CD1c-positive myeloid dendritic cell (primary cell): Measurements from ENCODE around the gene RPTOR.

Source experiments
- DNase-seq: peaks from one replicate; pipeline ENCODE4 v3.0.0-alpha.2; 2016; ENCODE audit errors: extremely low spot score

RPTOR gene

DNA sequence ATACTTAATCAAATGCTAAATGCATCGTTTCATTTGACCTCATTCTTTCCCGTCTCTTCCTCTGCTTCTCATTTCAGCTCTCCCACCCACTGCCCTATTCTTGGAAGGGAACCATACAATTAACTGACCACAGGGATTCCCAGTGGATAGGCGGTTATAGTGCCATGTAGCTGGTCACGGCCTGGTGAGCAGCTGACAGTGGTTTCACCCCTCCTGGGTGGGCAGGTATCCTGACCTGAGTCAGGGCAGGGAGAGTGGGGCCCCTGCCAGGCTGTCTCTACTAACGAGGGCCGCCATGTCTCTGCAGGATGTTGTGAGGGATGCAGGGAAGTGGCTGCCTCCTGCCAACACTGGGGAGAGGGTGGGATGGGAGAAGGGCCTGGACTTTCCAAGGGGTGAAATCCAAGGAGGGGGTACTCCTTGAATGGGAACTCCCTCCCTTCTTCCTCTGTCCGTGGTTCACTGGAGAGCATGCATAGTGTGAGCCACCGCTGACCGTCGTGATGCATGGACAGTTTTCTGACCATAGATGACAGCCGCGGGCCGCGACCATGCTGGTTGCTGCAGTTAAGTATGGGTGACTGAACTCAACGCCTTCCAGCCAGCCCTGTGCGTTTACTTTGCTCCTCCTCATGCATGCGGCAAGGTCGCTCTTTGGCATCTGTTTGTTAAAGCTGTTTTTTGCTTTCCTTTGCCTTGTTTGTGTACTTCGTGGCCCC, 95.9 kb downstream of the RPTOR start:
- no peak for DNase-seq

- no peak for DNase-seq
Observed at GRCh38 chr17:80643326-80644099, 98.9 kb downstream of the RPTOR start.

DNA sequence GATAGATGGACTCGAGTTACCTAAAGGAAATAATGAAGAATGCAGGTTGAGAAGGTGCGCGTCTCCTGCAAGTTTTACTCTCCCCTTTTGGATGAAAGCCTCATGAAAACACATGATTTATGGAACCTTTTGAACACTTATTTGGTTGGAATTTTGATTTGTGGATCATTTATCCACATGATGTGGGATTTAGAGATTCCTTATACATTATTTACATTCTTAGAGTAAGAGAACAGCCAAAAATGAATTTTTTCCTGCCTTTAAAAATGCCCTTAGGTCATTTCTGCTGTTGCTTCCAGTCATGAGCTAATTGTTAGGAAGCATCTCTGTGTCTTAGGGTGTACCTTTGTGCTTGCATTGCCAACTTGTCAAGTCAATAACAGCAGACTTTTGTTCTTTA, 99.9 kb downstream of the RPTOR start:
- DNase-seq = no peak

- DNase-seq = no peak
Observed at GRCh38 chr17:80645706-80646325, 101.2 kb downstream of the RPTOR start.

GRCh38 chr17:80646328-80646727, 101.7 kb downstream of the RPTOR start:
- no peak for DNase-seq

DNA sequence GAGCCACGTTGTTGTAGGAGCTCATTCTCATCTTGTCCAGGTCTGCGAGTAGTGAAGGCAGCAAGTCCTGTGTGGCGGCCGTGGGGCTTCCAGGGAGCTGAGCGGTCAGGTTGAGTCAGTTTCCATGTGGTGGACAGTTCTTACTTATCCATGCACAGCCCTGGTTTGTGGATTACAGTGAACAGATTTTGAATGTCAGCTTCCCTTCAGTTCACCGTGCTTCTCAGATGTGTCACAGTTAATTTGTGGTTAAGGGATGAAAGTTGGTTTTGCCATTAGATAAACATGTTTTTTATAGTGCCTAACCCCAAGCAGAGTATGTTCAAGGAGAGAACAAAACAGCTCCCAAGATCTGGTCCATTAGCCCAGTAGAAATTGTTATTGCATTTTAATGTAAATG, 103.1 kb downstream of the RPTOR start:
- no peak for DNase-seq

DNA sequence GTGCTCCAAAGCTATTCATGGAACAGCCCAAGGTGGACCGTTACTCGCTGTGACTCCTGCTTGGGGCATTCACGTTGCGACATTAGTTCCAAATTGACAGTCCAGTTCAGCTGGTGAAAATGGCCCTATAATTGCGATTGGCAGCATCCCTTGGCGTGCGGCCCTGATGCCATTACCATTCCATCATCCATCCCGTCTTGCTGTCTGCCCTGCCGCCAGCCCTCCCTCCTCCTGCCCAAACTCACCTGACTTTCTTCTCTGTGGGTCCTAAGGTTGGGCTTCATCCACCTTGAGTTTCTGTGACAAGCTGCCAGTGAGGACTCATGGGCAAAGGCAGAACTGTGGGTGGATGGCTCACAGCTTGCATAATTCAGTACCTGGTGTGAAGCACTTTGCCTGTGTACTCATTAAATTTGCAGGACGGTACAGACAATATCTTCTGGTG, 104.6 kb downstream of the RPTOR start:
- no peak for DNase-seq

DNA sequence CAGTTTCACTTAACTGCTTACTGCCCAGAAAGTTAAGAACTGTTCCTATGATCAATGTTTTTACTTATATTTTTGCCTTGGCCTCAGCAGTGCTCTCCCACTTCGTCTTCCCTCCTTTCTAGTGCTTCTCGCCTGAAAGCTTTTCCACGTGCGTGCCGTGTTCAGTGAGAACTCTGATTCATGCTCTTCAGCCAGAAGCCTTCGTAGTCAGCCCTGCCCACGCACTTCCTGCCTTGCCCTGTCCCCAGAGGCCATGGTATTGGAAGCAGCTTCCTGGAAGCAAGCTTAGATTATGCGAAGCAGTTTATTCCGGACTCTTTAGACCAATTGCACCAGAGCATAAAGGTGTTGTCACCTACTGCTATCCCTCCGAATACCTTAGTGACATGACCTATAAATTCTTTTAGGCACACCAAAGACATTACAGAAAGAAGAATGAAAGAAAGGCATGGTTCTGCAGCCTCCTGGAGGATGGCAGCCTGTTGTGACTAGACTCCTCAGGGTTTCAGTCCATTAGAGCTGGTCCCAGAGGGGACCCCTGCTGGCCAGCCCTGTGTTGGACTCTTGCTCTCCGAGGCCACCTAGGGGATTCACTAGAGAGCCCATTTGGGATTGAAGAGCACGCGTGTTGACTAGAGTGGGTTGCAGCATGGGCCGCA, 105.2 kb downstream of the RPTOR start:
- DNase-seq = peak; percentile 83

DNA sequence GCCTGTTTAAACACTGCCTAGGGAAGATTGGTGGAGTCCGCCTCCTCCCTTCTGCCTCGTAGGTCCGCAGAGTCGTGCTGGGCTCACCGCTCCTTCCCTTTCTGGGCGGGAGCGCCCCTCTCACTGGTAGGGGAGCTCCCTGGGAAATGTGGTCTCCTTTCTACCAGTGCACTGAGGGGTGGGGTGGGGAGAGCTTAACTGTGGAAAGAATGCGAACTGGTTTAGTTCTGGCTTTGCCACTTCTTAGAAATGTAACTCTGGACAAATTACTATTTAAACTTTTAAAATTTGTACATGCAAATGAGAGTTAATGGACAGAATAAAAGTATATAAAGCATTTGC, 105.7 kb downstream of the RPTOR start:
- DNase-seq = no peak

DNA sequence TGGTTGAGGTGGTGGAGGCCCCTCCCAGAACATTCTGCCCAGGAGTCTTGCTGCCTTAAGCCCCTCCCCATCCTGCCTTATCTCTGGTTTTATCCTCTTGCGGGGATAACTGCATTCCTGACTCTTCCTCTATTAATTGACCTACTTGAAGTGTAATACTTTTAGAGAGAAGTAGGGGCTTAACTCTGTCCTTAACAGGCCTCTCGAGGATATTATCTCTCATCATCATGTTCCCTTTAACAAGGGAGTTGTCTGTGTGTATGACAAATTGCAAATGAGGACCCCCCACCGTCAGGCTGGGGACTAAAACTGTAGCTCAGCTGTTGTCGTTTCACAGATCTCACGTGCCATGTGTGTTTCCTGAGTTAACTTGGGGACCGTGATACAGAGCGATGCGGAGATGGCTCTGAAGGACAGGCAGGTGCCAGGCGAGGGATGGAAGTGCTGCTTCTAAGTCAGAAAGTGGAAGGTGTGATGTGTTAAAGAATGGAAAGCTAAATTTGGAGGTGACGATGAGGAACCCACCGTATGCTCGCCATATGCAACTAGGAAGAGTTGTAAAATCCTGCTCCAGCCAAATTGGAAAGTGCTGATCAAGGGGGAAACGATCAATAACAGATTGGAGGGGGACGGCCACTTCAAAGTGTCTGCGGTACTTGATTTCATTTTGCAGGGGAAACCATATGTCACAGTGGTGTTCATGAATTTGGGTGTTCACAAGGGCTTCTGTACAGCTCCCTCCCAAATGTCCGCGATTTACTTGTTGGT, 106.3 kb downstream of the RPTOR start:
- no peak for DNase-seq

DNA sequence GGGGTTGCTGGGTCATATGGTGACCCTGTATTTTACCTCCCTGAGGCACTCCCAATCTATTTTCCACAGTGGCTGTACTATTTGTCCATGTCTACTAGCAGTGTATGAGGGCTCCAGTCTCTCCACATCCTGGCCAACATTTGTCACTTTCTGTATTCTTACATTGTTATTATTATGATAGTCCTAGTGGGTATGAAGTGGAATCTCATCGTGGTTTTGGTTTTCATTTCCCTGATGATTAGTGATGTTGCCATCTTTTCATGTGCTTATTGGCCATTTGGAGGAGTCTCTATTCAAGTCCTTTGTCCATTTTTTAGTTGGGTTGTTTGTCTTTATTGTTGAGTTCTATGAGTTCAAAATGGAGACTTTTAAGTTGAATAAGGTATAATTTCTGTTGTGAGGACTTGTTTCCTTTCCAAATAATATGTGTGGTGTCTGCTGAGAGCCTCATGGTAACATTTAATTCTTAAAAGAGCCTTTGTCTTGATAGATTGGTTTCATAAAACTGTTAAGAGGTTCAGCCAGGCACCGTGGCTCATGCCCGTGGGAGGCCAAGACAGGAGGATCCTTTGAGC, 108.2 kb downstream of the RPTOR start:
- no peak for DNase-seq

- no peak for DNase-seq
Observed at GRCh38 chr17:80653856-80654255, 109.2 kb downstream of the RPTOR start.

DNA sequence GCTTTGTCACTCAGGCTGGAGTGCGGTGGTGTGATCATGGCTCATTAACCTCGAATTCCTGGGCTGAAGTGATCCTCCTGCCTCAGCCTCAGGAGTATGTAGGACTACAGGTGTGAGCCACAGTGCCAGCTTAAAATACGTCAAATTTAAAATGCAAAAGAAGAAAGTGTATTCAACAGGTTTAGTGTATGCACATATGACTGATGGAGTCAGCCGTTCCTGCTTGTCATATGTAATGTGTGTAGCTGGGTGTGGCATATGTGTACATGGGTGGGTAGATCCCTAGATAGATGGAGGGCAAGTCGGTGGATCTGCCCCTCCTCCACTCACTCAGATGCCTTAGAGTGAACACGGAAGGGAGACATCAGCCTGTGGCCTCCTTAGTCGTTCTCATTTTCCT, 111.0 kb downstream of the RPTOR start:
- no peak for DNase-seq

- DNase-seq = no peak
Observed at GRCh38 chr17:80656590-80656989, 112.0 kb downstream of the RPTOR start.

- DNase-seq = no peak
Observed at GRCh38 chr17:80657561-80657960, 112.9 kb downstream of the RPTOR start.

DNA sequence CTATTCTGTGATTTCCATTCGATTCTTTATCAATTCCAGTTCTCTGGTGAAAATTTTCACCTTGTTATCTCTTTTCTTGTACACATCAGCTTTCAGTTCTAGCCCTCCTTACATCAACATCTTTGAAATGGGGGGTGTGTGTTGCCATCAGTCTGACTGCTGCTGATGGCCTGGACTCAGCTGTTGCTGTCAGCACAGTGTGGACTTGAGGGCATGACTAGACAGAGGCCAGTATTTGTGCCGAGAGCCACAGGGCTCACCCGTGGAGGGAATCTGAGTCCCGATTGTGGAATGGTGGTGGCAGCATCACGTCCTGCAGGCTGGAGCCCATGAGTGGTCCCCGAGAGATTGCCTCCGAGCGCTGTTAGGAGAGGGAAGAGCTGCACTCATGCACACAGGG, 114.2 kb downstream of the RPTOR start:
- DNase-seq = no peak

DNA sequence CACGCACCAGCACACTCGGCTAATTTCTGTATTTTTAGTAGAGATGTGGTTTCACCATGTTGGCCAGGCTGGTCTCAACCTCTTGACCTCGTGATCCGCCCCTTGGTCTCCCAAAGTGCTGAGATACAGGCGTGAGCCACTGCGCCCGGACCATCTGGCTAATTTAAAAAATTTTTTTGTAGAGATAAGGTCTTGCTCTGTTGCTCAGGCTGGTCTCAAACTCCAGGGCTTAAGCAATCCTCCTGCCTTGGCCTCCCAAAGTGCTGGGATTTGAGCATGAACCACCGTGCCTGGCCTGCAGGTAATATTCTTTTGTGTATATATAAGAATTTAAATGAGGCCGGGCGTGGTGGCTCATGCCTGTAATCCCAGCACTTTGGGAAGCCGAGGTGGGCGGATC, 115.0 kb downstream of the RPTOR start:
- no peak for DNase-seq

- no peak for DNase-seq
Observed at GRCh38 chr17:80660527-80661198, 116.0 kb downstream of the RPTOR start.

GRCh38 chr17:80662557-80662956, 117.9 kb downstream of the RPTOR start:
- DNase-seq = no peak

DNA sequence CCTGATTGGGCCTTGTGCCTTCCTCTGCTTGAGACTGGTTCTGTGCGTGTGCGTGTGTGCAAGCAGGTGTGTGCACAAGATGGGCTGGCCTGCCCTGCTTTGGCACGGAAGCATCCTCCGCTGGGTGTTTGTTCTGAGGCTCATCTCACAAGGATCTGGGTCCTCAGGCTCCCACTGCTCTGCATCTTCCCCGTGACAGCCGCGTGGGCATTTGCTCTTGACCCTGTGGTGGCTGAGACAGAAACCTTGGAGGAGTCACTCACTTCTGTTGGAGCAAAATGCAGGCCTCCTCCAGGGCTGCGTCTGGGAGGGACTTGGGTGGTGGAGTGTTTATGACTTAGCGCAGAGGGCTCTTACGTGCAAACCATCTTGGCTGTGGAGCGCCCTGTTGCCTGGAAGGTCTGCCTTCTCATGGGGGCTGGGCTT, 119.2 kb downstream of the RPTOR start:
- no peak for DNase-seq
